ENCODE measurements around the gene CES3.

- TF ChIP-seq CTCF (IDR thresholded peaks at IDR 0.05) = no peak
- no peak for TF ChIP-seq POLR2A (IDR thresholded peaks at IDR 0.05)
These were observed 35.9 kb downstream of the CES3 start for GRCh38 chr16:66996983-66997358.

Measured in testis (tissue), 2 donors.